Astrocyte (in vitro differentiated cells and primary cell): ENCODE measurements around the gene NUP107.

Experiments
- CTCF ChIP-seq: IDR thresholded peaks from 2 replicates; pipeline ENCODE4 v1.5.1; 2011; ENCODE audit warnings: low read depth, mild to moderate bottlenecking, inconsistent platforms, low read length, moderate library complexity; ENCODE audit not compliant: insufficient read depth
- EZH2 ChIP-seq: IDR thresholded peaks from 2 replicates; pipeline ENCODE4 v1.6.1; 2012; ENCODE audit warnings: mild to moderate bottlenecking, low read length, inconsistent platforms; ENCODE audit not compliant: insufficient read depth

- TF ChIP-seq CTCF = no peak
- no peak for TF ChIP-seq EZH2
Observed at GRCh38 chr12:68745376-68745903, 58.7 kb downstream of the NUP107 start.
